ENCODE results near the gene MTUS2.

- TF ChIP-seq SRSF7 (optimal IDR thresholded peaks at IDR 0.05; ENCODE audit: low read depth, low read length) = no peak
- no peak for TF ChIP-seq MLLT1 (IDR thresholded peaks at IDR 0.05)
- TF ChIP-seq, protein P1, sequence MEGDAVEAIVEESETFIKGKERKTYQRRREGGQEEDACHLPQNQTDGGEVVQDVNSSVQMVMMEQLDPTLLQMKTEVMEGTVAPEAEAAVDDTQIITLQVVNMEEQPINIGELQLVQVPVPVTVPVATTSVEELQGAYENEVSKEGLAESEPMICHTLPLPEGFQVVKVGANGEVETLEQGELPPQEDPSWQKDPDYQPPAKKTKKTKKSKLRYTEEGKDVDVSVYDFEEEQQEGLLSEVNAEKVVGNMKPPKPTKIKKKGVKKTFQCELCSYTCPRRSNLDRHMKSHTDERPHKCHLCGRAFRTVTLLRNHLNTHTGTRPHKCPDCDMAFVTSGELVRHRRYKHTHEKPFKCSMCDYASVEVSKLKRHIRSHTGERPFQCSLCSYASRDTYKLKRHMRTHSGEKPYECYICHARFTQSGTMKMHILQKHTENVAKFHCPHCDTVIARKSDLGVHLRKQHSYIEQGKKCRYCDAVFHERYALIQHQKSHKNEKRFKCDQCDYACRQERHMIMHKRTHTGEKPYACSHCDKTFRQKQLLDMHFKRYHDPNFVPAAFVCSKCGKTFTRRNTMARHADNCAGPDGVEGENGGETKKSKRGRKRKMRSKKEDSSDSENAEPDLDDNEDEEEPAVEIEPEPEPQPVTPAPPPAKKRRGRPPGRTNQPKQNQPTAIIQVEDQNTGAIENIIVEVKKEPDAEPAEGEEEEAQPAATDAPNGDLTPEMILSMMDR (IDR thresholded peaks at IDR 0.05 in 2 of 3, conservative IDR thresholded peaks at IDR 0.05 in 1 of 3; ENCODE audit: insufficient read depth in 2 of 3, low read depth in 1 of 3, low read length in 3 of 3) = no peak
- TF ChIP-seq CREB1 (IDR thresholded peaks at IDR 0.05) = no peak
- TF ChIP-seq CREB1 (CRISPR knock-in tag; IDR thresholded peaks at IDR 0.05) = no peak
- no peak for TF ChIP-seq REST (IDR thresholded peaks at IDR 0.05; ENCODE audit: borderline replicate concordance)
- no peak for TF ChIP-seq REST (CRISPR knock-in tag; IDR thresholded peaks at IDR 0.05; ENCODE audit: low read depth)
- TF ChIP-seq ZNF384 (IDR thresholded peaks at IDR 0.05; ENCODE audit: low read depth, low read length) = no peak
- no peak for TF ChIP-seq MYNN (IDR thresholded peaks at IDR 0.05)
- no peak for TF ChIP-seq MYNN (CRISPR knock-in tag; IDR thresholded peaks at IDR 0.05)
- no peak for TF ChIP-seq SIN3A (IDR thresholded peaks at IDR 0.05; ENCODE audit: borderline replicate concordance in 2 of 2, control insufficient read depth in 1 of 2, low read depth in 2 of 2, low read length in 2 of 2)
- no peak for TF ChIP-seq CBX1 (IDR thresholded peaks at IDR 0.05; ENCODE audit: low read depth)
- TF ChIP-seq, protein P2, sequence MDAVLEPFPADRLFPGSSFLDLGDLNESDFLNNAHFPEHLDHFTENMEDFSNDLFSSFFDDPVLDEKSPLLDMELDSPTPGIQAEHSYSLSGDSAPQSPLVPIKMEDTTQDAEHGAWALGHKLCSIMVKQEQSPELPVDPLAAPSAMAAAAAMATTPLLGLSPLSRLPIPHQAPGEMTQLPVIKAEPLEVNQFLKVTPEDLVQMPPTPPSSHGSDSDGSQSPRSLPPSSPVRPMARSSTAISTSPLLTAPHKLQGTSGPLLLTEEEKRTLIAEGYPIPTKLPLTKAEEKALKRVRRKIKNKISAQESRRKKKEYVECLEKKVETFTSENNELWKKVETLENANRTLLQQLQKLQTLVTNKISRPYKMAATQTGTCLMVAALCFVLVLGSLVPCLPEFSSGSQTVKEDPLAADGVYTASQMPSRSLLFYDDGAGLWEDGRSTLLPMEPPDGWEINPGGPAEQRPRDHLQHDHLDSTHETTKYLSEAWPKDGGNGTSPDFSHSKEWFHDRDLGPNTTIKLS (IDR thresholded peaks at IDR 0.05; ENCODE audit: borderline replicate concordance, low read depth) = no peak
These were observed 663.5 kb downstream of the MTUS2 start for GRCh38 chr13:29483623-29484022.

Data from K562 (cell line).